Choroid plexus epithelial cell (primary cell): ENCODE data around the gene SLC30A5.

Experiments used
- DNase-seq: peaks from one replicate; pipeline ENCODE4 v3.0.0-alpha.2; 2010; ENCODE audit warnings: low read depth
- H3K4me3 ChIP-seq: 2 replicates; pipeline ENCODE4 v1.5.1; 2011; ENCODE audit warnings: low read depth, mild to moderate bottlenecking, control low read depth, low read length, moderate library complexity
- CTCF ChIP-seq: conservative IDR thresholded peaks from 2 replicates; pipeline ENCODE4 v1.5.1; 2011; ENCODE audit warnings: low read depth, mild to moderate bottlenecking, control low read depth, inconsistent platforms, low read length, moderate library complexity

Gene SLC30A5

GRCh38 chr5:69052181-69052580 is 41.6 kb upstream of the SLC30A5 start:
- no peak for TF ChIP-seq CTCF
- no peak overlapping the region for H3K4me3 ChIP-seq
- DNase-seq = no peak

GRCh38 chr5:69074664-69075521 is 18.9 kb upstream of the SLC30A5 start:
- H3K4me3 ChIP-seq = no peak overlapping the region
- no peak for TF ChIP-seq CTCF
- no peak for DNase-seq

GRCh38 chr5:69075522-69076179 is 18.2 kb upstream of the SLC30A5 start:
- TF ChIP-seq CTCF = no peak
- H3K4me3 ChIP-seq = no peak overlapping the region
- DNase-seq = no peak

- DNase-seq = no peak
- no peak for TF ChIP-seq CTCF
These were observed 14.8 kb upstream of the SLC30A5 start for GRCh38 chr5:69078921-69079540.

GRCh38 chr5:69079556-69079955 is 14.3 kb upstream of the SLC30A5 start:
- TF ChIP-seq CTCF = no peak

More at GRCh38 chr5:69078921-69079540, 14.8 kb upstream of the SLC30A5 start:
- H3K4me3 ChIP-seq = no peak overlapping the region

GRCh38 chr5:69083412-69083811 is 10.4 kb upstream of the SLC30A5 start:
- peak; percentile 34 for DNase-seq
- TF ChIP-seq CTCF = peak; percentile 30
- no peak overlapping the region for H3K4me3 ChIP-seq

More at GRCh38 chr5:69079556-69079955, 14.3 kb upstream of the SLC30A5 start:
- no peak overlapping the region for H3K4me3 ChIP-seq
- DNase-seq = no peak
